ENCODE measurements around the gene SNX9.
A peak's percentile ranks its signal among the peaks of the same experiment; 100 is the strongest.

SNX9 gene

DNA sequence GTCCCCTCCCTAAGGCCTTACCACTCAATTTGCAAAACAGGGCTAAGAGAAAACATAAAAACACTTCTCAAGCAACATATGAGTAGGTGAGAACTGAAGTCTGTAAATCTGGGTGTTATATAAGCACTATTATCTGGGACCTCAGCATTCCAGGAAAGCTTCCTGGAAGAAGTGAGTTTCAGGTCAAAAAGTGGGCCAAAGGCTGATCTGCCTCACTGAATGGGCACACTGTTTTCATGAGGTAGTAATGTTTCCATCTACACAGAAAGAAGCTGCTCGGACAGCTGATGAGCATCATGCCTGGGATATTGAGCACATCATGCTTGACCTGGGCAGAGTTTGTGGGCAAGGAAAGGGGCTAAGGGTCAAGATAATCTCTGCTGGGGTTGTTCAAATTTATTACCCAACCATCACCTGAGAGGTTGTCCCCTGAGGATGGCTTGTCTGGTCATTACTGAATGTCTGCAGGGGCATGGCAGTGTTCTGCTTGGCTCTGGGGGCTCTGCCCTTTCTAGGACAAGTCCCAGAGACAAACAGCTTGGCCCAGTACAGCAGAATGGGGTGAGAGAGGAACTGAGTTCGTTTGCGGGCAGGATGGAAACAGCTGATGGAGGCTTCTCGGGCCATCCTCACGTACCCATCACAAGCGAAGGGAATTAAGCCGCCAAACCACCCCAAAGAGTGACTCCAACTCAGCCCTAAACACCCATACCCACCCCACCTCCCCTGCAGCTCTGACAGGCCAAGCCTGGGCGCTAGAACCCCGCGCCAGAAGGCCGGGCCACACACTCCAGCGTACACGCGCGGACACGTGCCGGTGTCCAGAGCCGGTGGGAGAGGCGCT is 157.5 kb downstream of the SNX9 start:
- DNase-seq (ENCODE audit: low read depth): no peak

- DNase-seq (ENCODE audit: low read depth): no peak
Observed at GRCh38 chr6:157981132-157981394, 158.0 kb downstream of the SNX9 start.

DNA sequence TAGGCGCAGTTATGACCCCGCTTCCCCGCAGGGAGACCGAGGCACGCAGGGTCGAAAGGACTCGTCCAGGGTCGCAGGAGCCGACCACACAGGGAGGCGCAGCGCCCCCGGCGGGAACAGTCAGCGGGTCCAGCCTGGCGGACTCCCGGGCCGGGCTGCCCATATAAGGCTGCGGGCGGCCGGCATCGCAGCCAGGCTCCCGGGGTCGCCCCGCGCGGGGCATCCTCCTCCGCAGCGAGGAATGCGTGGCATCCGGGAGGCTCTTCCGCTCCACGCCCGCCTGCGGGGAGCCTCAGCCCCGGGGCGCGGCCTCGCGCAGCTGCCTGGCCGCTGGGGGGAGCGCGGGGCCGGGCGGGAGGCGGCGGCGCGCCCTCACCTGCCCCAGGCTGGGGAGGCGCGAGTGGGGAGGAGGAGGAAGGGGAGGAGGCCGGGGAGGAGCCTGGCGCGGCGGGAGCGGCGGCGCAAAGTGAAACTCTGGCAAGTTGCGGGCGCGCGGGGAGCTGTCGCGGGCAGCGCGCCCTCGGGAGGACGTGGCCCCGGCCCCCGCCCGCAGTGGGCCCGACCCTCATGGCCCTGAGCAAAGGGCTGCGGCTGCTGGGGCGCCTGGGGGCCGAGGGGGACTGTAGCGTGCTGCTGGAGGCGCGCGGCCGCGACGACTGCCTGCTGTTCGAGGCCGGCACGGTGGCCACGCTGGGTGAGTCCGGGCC is 158.5 kb downstream of the SNX9 start, which contains the start of gene SYNJ2:
Gene SYNJ2 (plus strand): TSS at position 469 of the 707 bp plus-strand sequence. CDS start 99 bp downstream, at position 568.
- DNase-seq (ENCODE audit: low read depth): peak; percentile 85

DNA sequence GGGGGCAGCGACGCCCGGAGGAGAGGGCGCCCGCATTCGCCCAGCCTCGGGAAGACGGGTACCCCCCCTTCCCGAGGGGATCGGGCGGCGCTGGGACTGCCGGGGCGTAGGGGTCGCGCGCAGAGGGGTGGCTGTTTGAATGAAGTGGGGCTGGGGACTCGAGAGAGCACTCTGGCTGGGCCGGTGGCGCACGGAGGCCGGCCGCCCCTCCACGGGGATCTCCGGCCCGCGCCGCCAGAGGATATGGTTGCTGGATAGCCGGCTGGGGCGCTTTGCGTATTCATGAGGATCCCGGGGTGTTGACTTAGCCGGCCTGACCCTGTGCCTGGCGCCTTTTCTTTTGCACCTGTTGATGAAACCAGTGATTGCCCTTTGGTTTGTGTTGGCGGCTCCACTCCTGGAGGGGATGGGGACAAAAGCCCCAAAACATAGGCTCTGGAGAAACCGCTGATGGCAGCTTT is 159.1 kb downstream of the SNX9 start:
- no peak for DNase-seq (ENCODE audit: low read depth)

- DNase-seq (ENCODE audit: low read depth): peak; percentile 48
Observed at GRCh38 chr6:157982563-157983405, 159.7 kb downstream of the SNX9 start.

DNA sequence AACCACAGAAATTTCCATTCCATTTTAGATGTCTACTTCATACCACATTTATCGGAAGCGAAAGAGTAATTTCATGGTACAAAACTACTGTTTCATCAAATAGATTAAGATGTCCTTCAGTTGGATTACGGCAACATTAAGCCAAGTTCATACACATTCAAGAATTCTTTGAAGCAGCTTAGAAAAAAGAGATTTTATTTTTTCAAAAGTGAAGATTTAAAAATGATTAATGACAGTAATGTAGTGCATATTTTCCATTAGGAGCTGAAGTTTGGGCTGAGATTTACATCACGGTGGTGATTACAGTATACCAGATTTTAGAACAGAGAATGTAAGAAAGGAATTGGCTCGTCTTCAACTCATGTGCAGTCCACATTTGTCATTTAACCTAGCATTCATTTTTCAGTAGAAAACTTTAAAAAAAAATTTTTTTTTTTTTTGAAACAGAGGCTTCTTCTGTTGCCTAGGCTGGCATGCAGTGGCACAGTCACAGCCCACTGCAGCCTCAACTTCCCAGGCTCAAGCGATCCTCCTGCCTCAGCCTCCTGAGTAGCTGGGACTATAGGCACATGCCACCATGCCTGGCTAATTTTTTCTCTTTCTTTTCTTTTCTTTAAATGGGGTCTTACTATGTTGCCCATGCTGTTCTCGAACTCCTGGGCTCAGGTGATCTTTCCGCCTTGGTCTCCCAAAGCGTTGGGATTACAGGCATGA is 160.5 kb downstream of the SNX9 start:
- peak; percentile 69 for DNase-seq (ENCODE audit: low read depth)

DNA sequence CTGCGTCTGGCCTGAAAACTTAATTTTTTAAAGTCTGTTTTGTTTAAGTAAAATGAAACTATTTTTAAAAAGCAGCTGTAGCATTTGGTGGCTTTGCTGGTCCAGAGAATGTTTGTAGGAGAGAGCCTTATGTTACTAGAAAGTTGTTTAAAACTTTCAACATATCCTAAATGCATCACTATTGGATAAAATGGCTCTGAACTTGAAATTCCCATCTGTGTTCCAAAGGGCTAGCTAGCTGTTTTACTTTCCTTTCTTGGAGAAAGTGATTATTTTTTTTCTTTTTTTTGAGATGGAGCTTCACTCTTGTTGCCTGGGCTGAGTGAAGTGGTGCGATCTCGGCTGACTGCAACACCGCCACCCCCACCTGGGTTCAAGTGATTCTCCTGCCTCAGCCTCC is 161.1 kb downstream of the SNX9 start:
- DNase-seq (ENCODE audit: low read depth): no peak

- DNase-seq (ENCODE audit: low read depth): no peak
Observed at GRCh38 chr6:157984686-157985225, 161.7 kb downstream of the SNX9 start.

DNA sequence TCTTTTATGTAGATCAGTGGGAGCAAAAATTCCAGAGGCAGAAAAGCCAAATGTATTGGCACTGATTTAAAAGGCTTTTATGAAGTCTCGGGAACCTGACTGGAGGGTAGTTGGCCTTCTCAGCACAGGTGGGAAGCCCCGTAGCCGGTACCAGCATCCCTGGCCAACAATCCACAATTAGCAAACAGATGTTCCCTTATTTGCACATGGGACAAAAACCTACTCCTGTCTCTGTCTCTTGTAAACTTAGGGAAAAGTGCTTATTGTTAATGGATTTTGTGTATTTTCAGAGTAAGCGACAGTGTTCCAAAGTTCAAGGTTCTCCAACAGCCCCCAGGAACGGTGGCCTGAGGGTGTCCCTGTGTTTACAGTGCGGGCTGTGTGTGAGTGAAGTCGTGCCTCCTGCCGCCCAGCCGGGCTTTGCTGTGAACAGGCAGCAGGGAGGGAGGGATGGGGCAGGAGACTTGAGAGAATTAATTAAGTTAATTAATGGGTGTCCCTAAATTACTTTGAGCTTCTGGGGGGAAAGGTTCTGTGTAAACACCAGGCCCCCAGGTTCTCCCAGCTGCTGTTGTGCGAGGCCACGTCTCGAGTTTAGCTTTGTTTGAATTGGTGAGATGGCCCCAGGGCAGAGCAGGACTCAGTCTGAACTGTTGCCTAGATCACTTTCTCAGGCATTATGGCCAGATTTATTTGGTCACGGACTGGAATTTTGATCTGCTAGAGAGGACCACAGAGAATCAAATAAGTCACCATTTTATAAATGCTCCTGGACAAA is 162.5 kb downstream of the SNX9 start:
- no peak for DNase-seq (ENCODE audit: low read depth)

DNA sequence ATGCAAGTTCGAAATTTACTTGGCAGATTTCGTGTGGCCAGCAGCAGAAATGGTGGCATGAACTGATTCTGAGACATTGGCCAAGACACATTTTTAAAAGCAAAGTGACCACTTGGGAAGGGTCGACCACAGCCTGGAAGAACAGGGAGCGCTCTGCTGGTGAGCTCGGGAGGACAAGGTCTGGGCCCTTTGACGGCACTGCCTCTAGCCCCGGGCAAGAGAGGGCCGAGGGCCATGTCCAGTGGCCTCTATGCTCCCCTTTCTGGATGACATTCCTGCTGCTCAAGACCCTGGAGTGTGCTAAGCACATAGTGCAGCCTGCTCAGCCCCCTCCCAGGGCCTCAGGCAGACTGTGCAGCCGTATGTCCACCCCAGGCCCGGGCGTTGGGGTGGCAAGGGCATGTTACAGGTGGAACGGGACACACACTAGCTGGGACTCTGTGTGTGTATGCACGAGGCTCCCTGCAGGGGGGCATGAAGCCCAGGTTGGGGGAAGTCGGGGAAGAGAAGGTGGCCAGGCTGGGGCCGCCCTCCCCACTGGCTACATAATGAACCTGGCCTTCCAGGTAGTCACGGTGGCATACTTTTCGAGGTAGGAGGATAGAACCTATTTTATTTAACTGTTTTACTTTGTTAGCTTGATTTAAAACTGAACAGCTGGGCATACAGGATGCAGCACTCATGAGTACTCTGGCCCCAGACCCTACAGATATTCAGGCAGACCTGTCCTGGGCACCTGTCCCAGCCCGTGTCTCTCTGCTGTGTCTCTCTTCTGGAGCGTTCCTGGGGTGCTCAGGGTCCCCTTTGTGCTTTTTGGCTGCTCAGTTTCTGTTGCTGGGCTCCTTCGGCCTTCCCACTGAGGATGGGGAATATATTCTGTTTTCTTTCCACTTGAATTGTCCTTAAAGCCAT is 165.0 kb downstream of the SNX9 start:
- no peak for DNase-seq (ENCODE audit: low read depth)

GRCh38 chr6:157988700-157989063 is 165.6 kb downstream of the SNX9 start:
- DNase-seq (ENCODE audit: low read depth): no peak

DNA sequence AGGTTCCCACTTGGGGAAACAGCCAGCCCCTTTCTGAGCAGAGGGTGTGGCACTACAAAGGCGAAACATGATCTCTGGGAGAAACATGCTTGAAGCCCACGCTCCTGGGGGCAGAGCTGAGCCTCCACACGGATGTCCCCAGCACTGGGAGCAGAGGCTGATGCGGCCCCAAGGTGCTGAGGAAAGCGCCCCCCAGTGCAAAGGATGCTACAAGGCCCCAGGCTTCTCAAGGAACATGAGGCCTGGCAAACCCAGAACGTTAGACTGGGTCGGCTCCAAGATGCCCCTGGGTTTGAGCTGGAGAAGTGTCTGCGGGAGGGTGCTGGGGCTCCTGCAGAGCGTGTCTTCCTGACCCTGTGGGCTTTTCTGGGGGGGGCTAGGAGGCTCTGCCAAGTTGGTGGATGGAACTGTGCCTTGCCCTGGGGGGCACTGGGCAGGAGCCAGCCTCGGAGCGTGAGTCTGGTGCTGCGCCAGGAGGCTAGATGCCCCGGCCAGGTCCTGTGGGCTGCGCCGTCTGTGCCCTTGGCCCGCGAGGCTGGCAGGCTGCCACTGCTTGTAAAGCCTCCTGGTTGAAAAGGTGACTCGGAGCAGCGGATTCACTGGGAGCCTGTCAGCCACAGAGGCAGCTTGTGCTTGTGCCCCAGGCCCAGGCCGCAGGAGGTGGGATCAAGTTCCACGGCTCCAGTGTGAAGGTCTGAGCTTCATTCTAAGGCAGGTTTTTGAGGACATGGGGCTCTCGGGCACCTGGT is 166.7 kb downstream of the SNX9 start:
- peak; percentile 45 for DNase-seq (ENCODE audit: low read depth)

DNA sequence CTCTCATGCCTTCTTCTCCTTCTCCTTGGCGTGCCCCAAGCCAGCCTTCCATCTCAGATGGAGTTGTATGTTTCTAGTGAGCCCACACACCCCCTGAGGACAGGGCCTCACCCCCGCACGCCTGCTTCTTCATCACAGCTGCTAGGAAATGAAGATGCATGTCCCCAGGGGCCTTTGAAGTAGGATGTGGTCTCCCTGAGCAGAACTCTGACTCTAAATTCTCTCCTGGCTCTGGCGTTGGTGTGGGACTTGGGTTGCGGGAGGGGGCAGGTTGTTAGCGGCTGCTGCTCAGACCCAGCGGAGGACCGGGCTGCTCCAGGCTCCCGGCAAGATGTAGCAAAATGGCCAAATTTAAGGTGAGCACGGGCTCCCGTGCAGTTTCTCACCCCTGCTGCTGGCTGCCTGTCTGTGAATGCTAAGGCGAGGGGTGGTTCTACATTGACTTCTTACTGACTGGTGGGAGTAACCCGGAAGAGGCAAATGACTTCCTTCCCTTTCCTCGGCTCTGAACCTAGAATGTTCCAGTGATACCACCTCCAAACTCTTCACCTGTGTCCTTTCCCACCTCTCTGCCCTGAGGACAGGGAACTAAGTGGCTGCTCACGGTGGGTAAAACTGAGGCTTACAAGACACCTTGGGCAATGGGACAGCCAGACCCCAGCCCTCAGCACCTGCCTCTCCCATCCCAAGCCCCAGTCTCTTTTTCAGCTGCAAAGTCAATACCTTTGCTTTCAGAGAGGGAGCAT is 167.4 kb downstream of the SNX9 start:
- no peak for DNase-seq (ENCODE audit: low read depth)

GRCh38 chr6:157991067-157991432 is 168.0 kb downstream of the SNX9 start:
- DNase-seq (ENCODE audit: low read depth): no peak

DNA sequence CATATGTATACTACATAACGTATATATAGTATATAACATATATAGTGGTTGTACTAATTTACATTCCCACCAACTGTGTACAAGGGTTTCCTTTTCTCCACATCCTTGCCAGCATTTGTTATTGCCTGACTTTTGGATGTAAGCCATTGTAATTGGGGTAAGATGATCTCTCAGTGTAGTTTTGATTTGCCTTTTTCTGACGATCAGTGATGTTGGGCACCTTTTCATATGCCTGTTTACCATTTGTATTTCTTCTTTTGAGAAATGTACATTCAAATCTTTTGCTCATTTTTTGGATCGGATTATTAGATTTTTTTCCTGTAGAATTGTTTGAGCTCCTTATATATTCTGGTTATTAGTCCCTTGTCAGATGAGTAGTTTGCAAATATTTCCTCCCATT is 170.0 kb downstream of the SNX9 start:
- no peak for DNase-seq (ENCODE audit: low read depth)

DNA sequence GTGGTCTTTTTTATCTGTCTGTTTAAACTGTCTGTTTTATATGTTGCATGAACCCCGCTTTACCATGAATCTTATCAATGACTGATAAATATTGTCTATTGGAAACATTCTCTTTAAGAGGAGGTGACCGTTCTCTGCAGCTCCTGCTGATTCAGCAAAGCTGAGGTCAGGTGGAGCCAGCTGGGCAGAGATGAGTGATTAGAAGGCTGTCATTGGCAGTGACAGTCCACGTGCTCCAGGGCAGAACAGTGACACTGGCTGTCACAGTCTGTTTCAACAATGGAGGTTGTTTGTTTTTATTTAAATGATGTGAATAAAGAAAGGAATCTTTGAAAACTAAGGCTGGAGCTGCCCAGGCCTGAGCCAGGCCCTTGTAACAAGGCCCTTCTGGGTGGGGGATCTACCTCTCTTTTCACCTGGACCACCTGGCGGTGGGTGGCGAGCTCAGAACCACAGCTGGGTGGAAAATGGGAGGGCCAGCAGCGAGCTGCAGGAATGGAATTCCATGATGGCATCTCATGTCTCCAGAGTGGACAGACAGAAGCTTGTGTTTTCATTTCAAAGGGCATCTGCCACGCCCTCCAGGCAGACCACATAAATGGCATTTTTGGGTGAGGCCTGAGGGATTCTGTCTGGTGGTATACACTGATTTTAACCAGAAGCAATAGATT is 171.2 kb downstream of the SNX9 start:
- DNase-seq (ENCODE audit: low read depth): no peak
